NB4 (cell line): ENCODE measurements around the gene FKRP.

Experiments used
- CTCF ChIP-seq: IDR thresholded peaks from one replicate; pipeline ENCODE4 v1.5.1; 2012; ENCODE audit warnings: low read depth, low read length
- MYC ChIP-seq: IDR thresholded peaks from 2 replicates; pipeline ENCODE4 v1.6.1; 2011; ENCODE audit warnings: low read depth, low read length
- POLR2A ChIP-seq: IDR thresholded peaks from 2 replicates; pipeline ENCODE4 v1.6.1; 2011; ENCODE audit warnings: mild to moderate bottlenecking; ENCODE audit not compliant: insufficient read length; ENCODE audit errors: extremely low read depth

DNA sequence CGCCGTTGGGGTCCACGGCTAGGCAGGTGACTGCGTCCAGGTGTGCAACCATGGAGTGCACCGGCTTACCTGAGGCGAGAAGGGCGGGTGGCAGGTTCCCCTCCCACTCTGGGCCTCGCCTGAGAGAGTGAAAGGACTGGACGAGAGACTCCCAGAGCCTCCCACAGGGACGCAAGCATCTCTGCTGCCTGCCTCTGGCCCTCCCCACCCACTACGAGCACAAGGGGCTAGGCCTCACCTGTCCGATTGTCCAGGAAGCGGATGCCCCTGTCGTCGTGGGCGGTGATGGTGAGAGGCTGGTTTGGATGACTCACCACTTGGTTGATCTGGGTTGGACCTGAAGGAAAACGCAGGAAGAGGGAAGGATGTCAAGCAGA, 23.9 kb upstream of the FKRP start:
- no peak for TF ChIP-seq CTCF
- TF ChIP-seq POLR2A = no peak
- no peak for TF ChIP-seq MYC
